Measurements from ENCODE around the gene STARD13.

GRCh38 chr13:33110713-33111413 lies 174.7 kb downstream of the STARD13 start:
- TF ChIP-seq EZH2phosphoT487 (IDR thresholded peaks at IDR 0.05; ENCODE audit: borderline replicate concordance, low read length) (no peak), CTCF (conservative IDR thresholded peaks at IDR 0.05; ENCODE audit: low read depth, low read length) (no peak)
